HepG2 (cell line): Measurements from ENCODE around the gene LSM2. TPM values are rescaled to one million over a fixed set of nuclear protein-coding genes. Genes with fewer than 3 reads are reported as not detected.
A peak's percentile ranks its signal among the peaks of the same experiment; 100 is the strongest.

ENCODE experiments used
- BATF2 ChIP-seq: sonication (generic); formaldehyde crosslinking; IDR thresholded peaks from 2 replicates; pipeline ENCODE4 v1.8.0; 2022; ENCODE audit warnings: mild to moderate bottlenecking, missing genetic modification reagents, moderate library complexity
- JUN ChIP-seq: sonication (generic); formaldehyde crosslinking; IDR thresholded peaks from 2 replicates; pipeline ENCODE4 v1.4.0; 2020; ENCODE audit warnings: mild to moderate bottlenecking, missing genetic modification reagents
- MED13 ChIP-seq: sonication (generic); formaldehyde crosslinking; IDR thresholded peaks from 2 replicates; pipeline ENCODE4 v1.5.0; 2020; ENCODE audit warnings: missing genetic modification reagents
- POLR2G ChIP-seq: fragments of 200-400 bp; formaldehyde crosslinking; IDR thresholded peaks from 2 replicates; pipeline ENCODE4 v1.6.1; 2018; ENCODE audit warnings: mild to moderate bottlenecking, low read depth, low read length, moderate library complexity
- RARA ChIP-seq: IDR thresholded peaks from 2 replicates; pipeline ENCODE4 v1.6.1; 2016; ENCODE audit warnings: missing genetic modification reagents, missing compliant biosample characterization
- RXRA ChIP-seq: sonication (generic); formaldehyde crosslinking; IDR thresholded peaks from 2 replicates; pipeline ENCODE4 v1.5.1; 2020; ENCODE audit warnings: missing genetic modification reagents
- SIN3A ChIP-seq: IDR thresholded peaks from 2 replicates; pipeline ENCODE4 v1.6.1; 2011; ENCODE audit warnings: low read depth, mild to moderate bottlenecking, control low read depth, low read length, borderline replicate concordance
- SRSF4 ChIP-seq: fragments of 200-400 bp; formaldehyde crosslinking; IDR thresholded peaks from one replicate; pipeline ENCODE4 v1.6.1; 2018; ENCODE audit warnings: mild to moderate bottlenecking, low read depth, low read length, moderate library complexity; ENCODE audit not compliant: poor library complexity, severe bottlenecking
- ZMAT3 ChIP-seq: sonication (generic); formaldehyde crosslinking; conservative IDR thresholded peaks from 2 replicates; pipeline ENCODE4 v1.7.0; 2021; ENCODE audit warnings: missing genetic modification reagents
- ZNF441 ChIP-seq: sonication (generic); formaldehyde crosslinking; IDR thresholded peaks from 2 replicates; pipeline ENCODE4 v1.7.0; 2021; ENCODE audit warnings: missing genetic modification reagents, borderline replicate concordance
- ZNF577 ChIP-seq: sonication (generic); formaldehyde crosslinking; IDR thresholded peaks from 2 replicates; pipeline ENCODE4 v1.4.0; 2020; ENCODE audit warnings: mild to moderate bottlenecking, low read depth, missing genetic modification reagents, borderline replicate concordance
- ZNF616 ChIP-seq: sonication (generic); formaldehyde crosslinking; IDR thresholded peaks from 2 replicates; pipeline ENCODE4 v1.5.0; 2020; ENCODE audit warnings: low read depth, mild to moderate bottlenecking, missing genetic modification reagents
- ZNF619 ChIP-seq: sonication (generic); formaldehyde crosslinking; IDR thresholded peaks from 2 replicates; pipeline ENCODE4 v1.4.0; 2020; ENCODE audit warnings: mild to moderate bottlenecking, missing genetic modification reagents
- ZNF724P ChIP-seq: sonication (generic); formaldehyde crosslinking; IDR thresholded peaks from 2 replicates; pipeline ENCODE4 v1.8.0; 2022; ENCODE audit warnings: missing genetic modification reagents, borderline replicate concordance
- polyA plus RNA-seq, 8 experiments: library from polyadenylated mRNA; depleted of rRNA in 3 of 8; stranded (reverse) in 7 of 8; unstranded in 1 of 8; fragments of >200 nt; fragmentation: Illumina TruSeq in 4 of 8; extraction: Trizol in 4 of 8; gene quantifications; 2 replicates each; pipeline versions ENCODE4 v1.2.1 to v1.2.3, GENCODE V29; 2011 to 2016; ENCODE audit warnings: low read depth in 4 of 8, missing spikeins in 1 of 8, mixed read lengths in 1 of 8; ENCODE audit not compliant: insufficient read depth in 1 of 8
- total RNA-seq, 5 experiments: library from RNA; depleted of rRNA; stranded (reverse); fragments of >200 nt; fragmentation: Illumina TruSeq; extraction: Trizol; gene quantifications; 2 replicates each; pipeline ENCODE4 v1.2.3, GENCODE V29; 2016; ENCODE audit warnings: low read depth in 1 of 5
- TF ChIP-seq, protein P1 (sequence below): sonication (generic); IDR thresholded peaks from 2 replicates; pipeline ENCODE4 v1.6.1; 2016; ENCODE audit warnings: low read depth, borderline replicate concordance
- TF ChIP-seq, protein P2 (sequence below): sonication (generic); formaldehyde crosslinking; IDR thresholded peaks from 2 replicates; pipeline ENCODE4 v1.8.1; 2023; ENCODE audit warnings: mild to moderate bottlenecking, inconsistent platforms, moderate library complexity, missing genetic modification reagents, borderline replicate concordance
- TF ChIP-seq, protein P3 (sequence below): sonication (generic); formaldehyde crosslinking; IDR thresholded peaks from 2 replicates; pipeline ENCODE4 v1.4.0; 2020; ENCODE audit warnings: mild to moderate bottlenecking, low read depth, missing genetic modification reagents
- TF ChIP-seq, protein P4 (sequence below): sonication (generic); formaldehyde crosslinking; IDR thresholded peaks from 2 replicates; pipeline ENCODE4 v1.5.1; 2020; ENCODE audit warnings: mild to moderate bottlenecking, missing genetic modification reagents, borderline replicate concordance

Gene LSM2
- total and polyA plus RNA-seq, 2 of the 13 experiments (the other 11 are each of a cell fraction or from before 2014, with no cell fraction given) = 69.4 to 90.5 TPM

DNA sequence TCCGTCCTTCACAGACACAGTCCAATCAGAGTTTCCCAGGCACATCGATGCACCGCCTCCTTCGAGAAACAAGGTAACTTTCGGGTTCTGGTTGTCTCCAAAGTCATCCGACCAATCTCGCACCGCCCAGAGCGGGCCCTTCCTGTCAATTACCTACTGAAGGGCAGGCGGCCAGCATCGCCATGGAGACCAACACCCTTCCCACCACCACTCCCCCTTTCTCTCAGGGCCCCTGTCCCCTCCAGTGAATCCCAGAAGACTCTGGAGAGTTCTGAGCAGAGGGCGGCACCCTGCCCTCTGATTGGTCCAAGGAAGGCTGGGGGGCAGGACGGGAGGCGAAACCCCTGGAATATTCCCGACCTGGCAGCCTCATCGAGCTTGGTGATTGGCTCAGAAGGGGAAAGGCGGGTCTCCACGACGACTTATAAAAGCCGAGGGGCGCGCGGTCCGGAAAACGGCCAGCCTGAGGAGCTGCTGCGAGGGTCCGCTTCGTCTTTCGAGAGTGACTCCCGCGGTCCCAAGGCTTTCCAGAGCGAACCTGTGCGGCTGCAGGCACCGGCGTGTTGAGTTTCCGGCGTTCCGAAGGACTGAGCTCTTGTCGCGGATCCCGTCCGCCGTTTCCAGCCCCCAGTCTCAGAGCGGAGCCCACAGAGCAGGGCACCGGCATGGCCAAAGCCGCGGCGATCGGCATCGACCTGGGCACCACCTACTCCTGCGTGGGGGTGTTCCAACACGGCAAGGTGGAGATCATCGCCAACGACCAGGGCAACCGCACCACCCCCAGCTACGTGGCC lies 20.7 kb upstream of the LSM2 start, which contains the start of gene HSPA1B (continued):
- TF ChIP-seq, protein P1, sequence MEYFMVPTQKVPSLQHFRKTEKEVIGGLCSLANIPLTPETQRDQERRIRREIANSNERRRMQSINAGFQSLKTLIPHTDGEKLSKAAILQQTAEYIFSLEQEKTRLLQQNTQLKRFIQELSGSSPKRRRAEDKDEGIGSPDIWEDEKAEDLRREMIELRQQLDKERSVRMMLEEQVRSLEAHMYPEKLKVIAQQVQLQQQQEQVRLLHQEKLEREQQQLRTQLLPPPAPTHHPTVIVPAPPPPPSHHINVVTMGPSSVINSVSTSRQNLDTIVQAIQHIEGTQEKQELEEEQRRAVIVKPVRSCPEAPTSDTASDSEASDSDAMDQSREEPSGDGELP = 0 out of 2 replicates have a peak, but pooled peaks have one; percentile 38
- TF ChIP-seq ZNF724P (CRISPR knock-in tag) = peak; percentile 86; the same call in 1 of the 2 replicates
- peak; percentile 67 for TF ChIP-seq RARA (CRISPR knock-in tag)
- peak; percentile 81; the same call in 1 of the 2 replicates for TF ChIP-seq MED13 (CRISPR knock-in tag)
- TF ChIP-seq BATF2 (CRISPR knock-in tag) = no peak
- peak; percentile 44; the same call in 1 of the 2 replicates for TF ChIP-seq RXRA (CRISPR knock-in tag)
- no peak for TF ChIP-seq JUN
- peak; percentile 100 for TF ChIP-seq POLR2G
- no peak for TF ChIP-seq ZNF577 (CRISPR knock-in tag)
- TF ChIP-seq ZNF616 (CRISPR knock-in tag) = peak; percentile 69; the same call in 1 of the 2 replicates
- TF ChIP-seq, protein P2, sequence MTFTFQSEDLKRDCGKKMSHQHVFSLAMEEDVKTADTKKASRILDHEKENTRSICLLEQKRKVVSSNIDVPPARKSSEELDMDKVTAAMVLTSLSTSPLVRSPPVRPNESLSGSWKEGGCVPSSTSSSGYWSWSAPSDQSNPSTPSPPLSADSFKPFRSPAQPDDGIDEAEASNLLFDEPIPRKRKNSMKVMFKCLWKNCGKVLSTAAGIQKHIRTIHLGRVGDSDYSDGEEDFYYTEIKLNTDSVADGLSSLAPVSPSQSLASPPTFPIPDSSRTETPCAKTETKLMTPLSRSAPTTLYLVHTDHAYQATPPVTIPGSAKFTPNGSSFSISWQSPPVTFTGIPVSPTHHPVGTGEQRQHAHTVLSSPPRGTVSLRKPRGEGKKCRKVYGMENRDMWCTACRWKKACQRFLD = no peak; the same call in 1 of the 2 replicates
- no peak for TF ChIP-seq ZMAT3 (CRISPR knock-in tag)
- peak; percentile 54; the same call in 1 of the 2 replicates for TF ChIP-seq ZNF619 (CRISPR knock-in tag)
- TF ChIP-seq, protein P3, sequence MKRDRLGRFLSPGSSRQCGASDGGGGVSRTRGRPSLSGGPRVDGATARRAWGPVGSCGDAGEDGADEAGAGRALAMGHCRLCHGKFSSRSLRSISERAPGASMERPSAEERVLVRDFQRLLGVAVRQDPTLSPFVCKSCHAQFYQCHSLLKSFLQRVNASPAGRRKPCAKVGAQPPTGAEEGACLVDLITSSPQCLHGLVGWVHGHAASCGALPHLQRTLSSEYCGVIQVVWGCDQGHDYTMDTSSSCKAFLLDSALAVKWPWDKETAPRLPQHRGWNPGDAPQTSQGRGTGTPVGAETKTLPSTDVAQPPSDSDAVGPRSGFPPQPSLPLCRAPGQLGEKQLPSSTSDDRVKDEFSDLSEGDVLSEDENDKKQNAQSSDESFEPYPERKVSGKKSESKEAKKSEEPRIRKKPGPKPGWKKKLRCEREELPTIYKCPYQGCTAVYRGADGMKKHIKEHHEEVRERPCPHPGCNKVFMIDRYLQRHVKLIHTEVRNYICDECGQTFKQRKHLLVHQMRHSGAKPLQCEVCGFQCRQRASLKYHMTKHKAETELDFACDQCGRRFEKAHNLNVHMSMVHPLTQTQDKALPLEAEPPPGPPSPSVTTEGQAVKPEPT (CRISPR knock-in tag) = no peak
- TF ChIP-seq SIN3A = peak; percentile 97
- 0 out of 2 replicates have a peak, but pooled peaks have one; percentile 66 for TF ChIP-seq ZNF441
- TF ChIP-seq, protein P4, sequence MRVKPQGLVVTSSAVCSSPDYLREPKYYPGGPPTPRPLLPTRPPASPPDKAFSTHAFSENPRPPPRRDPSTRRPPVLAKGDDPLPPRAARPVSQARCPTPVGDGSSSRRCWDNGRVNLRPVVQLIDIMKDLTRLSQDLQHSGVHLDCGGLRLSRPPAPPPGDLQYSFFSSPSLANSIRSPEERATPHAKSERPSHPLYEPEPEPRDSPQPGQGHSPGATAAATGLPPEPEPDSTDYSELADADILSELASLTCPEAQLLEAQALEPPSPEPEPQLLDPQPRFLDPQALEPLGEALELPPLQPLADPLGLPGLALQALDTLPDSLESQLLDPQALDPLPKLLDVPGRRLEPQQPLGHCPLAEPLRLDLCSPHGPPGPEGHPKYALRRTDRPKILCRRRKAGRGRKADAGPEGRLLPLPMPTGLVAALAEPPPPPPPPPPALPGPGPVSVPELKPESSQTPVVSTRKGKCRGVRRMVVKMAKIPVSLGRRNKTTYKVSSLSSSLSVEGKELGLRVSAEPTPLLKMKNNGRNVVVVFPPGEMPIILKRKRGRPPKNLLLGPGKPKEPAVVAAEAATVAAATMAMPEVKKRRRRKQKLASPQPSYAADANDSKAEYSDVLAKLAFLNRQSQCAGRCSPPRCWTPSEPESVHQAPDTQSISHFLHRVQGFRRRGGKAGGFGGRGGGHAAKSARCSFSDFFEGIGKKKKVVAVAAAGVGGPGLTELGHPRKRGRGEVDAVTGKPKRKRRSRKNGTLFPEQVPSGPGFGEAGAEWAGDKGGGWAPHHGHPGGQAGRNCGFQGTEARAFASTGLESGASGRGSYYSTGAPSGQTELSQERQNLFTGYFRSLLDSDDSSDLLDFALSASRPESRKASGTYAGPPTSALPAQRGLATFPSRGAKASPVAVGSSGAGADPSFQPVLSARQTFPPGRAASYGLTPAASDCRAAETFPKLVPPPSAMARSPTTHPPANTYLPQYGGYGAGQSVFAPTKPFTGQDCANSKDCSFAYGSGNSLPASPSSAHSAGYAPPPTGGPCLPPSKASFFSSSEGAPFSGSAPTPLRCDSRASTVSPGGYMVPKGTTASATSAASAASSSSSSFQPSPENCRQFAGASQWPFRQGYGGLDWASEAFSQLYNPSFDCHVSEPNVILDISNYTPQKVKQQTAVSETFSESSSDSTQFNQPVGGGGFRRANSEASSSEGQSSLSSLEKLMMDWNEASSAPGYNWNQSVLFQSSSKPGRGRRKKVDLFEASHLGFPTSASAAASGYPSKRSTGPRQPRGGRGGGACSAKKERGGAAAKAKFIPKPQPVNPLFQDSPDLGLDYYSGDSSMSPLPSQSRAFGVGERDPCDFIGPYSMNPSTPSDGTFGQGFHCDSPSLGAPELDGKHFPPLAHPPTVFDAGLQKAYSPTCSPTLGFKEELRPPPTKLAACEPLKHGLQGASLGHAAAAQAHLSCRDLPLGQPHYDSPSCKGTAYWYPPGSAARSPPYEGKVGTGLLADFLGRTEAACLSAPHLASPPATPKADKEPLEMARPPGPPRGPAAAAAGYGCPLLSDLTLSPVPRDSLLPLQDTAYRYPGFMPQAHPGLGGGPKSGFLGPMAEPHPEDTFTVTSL = no peak
- no peak for TF ChIP-seq SRSF4
